Type B pancreatic cell (in vitro differentiated cells): ENCODE data around the gene PIAS2. TPM values are rescaled to one million over a fixed set of nuclear protein-coding genes. Genes with fewer than 3 reads are reported as not detected.

Experiments
- DNase-seq: peaks from one replicate; pipeline ENCODE4 v3.0.0; 2021; ENCODE audit warnings: mixed read lengths; ENCODE audit not compliant: unreplicated experiment; ENCODE audit errors: extremely low spot score
- H3K27ac Mint-ChIP-seq: 2 replicates; pipeline ENCODE4 v1.8.0; 2021; ENCODE audit warnings: mild to moderate bottlenecking, mixed read lengths
- H3K27me3 Mint-ChIP-seq: 2 replicates; pipeline ENCODE4 v1.8.0; 2021; ENCODE audit warnings: mixed read lengths
- H3K36me3 Mint-ChIP-seq: 2 replicates; pipeline ENCODE4 v1.8.0; 2021; ENCODE audit warnings: mixed read lengths
- H3K4me1 Mint-ChIP-seq: one replicate; pipeline ENCODE4 v1.8.0; 2021; ENCODE audit warnings: mixed read lengths; ENCODE audit not compliant: unreplicated experiment
- H3K4me3 Mint-ChIP-seq: 2 replicates; pipeline ENCODE4 v1.8.0; 2021; ENCODE audit warnings: mild to moderate bottlenecking, mixed read lengths
- H3K9me3 Mint-ChIP-seq: 2 replicates; pipeline ENCODE4 v1.8.0; 2021; ENCODE audit warnings: mixed read lengths
- total RNA-seq: library from RNA; stranded (reverse); gene quantifications from 2 replicates; pipeline ENCODE4 v1.2.1, GENCODE V29; 2021; ENCODE audit warnings: low replicate concordance
- TF ChIP-seq, protein P1 (sequence below): fragments of 200-600 bp; sonication (generic); conservative IDR thresholded peaks from 2 replicates; pipeline ENCODE4 v1.5.0; 2021; ENCODE audit warnings: antibody characterized with exemption, mild to moderate bottlenecking

PIAS2 gene
- total RNA-seq, 1 donor from 2014 or later, result 37.6 TPM

DNA sequence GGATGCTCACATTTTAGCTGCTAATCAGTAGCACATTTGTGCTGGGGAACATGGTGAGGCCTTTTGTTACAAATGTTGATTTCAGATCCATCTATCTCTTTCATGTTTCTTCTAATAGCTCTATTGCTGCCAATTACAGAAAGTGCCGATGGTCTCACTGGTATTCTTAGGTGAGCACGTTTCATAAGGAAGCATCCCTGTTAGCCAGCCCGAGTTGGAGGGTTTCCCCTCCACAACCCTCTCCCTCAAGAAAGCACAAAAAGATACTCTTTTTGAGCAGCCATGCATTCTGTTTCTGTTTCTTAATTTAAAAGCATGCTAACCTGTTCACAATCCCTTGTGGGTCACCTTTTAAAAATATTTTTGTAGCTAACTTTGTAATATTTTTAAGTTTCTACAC lies 129.6 kb downstream of the PIAS2 start:
- Mint-ChIP-seq H3K27ac (no peak overlapping the region), H3K9me3 (peaks cover 5% of the 10 kb centered on the region), H3K27me3 (no peaks in the 10 kb centered on the region), H3K4me1 (no peaks in the 10 kb centered on the region), H3K4me3 (no peak overlapping the region), H3K36me3 (no peaks in the 10 kb centered on the region)
- TF ChIP-seq, protein P1, sequence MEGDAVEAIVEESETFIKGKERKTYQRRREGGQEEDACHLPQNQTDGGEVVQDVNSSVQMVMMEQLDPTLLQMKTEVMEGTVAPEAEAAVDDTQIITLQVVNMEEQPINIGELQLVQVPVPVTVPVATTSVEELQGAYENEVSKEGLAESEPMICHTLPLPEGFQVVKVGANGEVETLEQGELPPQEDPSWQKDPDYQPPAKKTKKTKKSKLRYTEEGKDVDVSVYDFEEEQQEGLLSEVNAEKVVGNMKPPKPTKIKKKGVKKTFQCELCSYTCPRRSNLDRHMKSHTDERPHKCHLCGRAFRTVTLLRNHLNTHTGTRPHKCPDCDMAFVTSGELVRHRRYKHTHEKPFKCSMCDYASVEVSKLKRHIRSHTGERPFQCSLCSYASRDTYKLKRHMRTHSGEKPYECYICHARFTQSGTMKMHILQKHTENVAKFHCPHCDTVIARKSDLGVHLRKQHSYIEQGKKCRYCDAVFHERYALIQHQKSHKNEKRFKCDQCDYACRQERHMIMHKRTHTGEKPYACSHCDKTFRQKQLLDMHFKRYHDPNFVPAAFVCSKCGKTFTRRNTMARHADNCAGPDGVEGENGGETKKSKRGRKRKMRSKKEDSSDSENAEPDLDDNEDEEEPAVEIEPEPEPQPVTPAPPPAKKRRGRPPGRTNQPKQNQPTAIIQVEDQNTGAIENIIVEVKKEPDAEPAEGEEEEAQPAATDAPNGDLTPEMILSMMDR, result no peak
- no peak for DNase-seq

DNA sequence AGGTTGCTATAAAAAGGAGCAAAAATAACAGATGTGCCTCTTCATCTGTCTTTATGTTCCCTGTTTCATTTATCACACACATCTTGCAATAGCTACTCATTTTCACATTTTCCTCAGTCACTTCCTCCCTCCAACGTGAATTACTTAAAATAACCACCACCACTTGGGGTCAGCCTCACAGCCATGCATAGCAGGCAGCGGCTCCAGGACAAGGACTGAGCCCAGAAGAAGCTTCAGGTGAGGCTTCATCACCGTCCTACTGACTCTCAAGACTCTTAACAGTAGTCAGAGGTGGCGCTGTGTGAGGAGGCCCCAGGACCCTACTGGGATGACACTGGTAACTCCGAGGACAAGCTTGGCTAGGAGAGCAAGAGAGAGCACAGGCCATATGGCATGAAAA lies 144.9 kb downstream of the PIAS2 start:
- Mint-ChIP-seq H3K36me3 (no peaks in the 10 kb centered on the region), H3K4me1 (peaks cover 9% of the 10 kb centered on the region), H3K27me3 (peaks cover 9% of the 10 kb centered on the region), H3K4me3 (no peak overlapping the region), H3K27ac (no peak overlapping the region), H3K9me3 (peaks cover 4% of the 10 kb centered on the region)
- DNase-seq, result no peak
- TF ChIP-seq, protein P1, result no peak

DNA sequence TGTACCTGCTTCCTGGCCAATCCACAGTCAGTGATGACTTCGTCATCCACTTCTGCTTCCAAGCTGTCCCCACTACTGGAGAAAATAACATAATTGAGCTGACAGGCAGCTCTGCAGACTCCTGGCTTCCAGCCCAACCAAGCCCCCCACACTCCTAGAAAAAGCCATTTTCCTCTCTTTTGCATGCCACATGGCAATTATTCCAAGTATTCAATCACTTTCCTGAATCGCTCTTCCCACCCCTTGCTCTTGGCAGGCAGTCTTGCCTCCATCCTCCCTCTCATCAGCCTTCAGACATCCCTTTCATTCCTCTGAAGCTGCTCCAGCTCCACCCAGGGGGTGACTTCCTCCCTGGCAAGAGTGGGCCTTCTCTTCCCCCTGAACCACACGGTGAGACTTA lies 146.2 kb downstream of the PIAS2 start:
- TF ChIP-seq, protein P1, result no peak
- peak overlapping the region; percentile 40 for H3K27ac Mint-ChIP-seq

GRCh38 chr18:46770708-46771107 lies 146.6 kb downstream of the PIAS2 start:
- H3K9me3 Mint-ChIP-seq, result peaks cover 4% of the 10 kb centered on the region

More for the DNA sequence above, 146.2 kb downstream of the PIAS2 start:
- H3K4me1 Mint-ChIP-seq, result peaks cover 9% of the 10 kb centered on the region
- H3K4me3 Mint-ChIP-seq, result no peak overlapping the region
- peaks cover 14% of the 10 kb centered on the region for H3K27me3 Mint-ChIP-seq
- DNase-seq, result no peak
- peaks cover 4% of the 10 kb centered on the region for H3K9me3 Mint-ChIP-seq
- H3K36me3 Mint-ChIP-seq, result no peaks in the 10 kb centered on the region

DNA sequence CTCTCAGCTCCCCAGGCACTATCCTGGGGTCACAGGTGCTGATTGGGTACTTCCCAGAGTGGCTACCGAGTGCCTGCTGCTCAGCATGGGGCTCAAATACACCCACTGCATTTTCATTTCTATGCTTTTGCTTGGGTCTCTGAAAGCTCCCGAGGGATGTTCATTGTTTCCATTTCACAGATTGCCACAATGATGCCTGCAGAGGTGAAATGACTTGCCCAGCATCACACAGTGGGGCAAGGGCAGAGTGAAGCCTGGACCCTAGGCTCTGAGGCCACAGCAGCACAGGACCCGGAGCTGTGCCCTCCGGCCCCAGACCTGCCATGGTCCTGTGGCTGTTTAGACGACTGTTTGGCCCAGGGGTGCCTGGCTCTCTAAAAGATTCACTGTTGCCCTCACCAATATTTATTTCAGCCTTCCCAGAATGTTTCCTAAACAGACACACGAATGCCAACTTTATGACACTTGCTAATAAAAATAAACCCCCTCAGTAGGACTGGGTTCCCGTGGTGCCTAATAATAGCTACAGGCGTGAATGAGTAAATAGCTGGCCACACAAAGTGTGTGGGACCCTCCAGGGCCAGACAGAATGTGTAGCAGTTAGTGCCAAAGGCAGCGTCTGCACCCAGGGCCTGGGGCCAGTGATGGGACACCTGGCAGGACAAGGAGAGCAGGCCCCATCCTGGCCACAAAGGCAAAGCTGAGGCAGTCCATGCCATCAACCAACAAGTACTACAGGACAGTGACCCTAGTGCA lies 149.0 kb downstream of the PIAS2 start:
- no peak overlapping the region for H3K4me3 Mint-ChIP-seq
- H3K27me3 Mint-ChIP-seq, result peaks cover 32% of the 10 kb centered on the region
- peaks cover 9% of the 10 kb centered on the region for H3K4me1 Mint-ChIP-seq
- no peaks in the 10 kb centered on the region for H3K36me3 Mint-ChIP-seq
- H3K9me3 Mint-ChIP-seq, result peaks cover 4% of the 10 kb centered on the region
- DNase-seq, result no peak
- TF ChIP-seq, protein P1, result no peak
- H3K27ac Mint-ChIP-seq, result no peak overlapping the region

More at GRCh38 chr18:46770708-46771107, 146.6 kb downstream of the PIAS2 start:
- Mint-ChIP-seq H3K4me3 (no peak overlapping the region), H3K36me3 (no peaks in the 10 kb centered on the region), H3K27me3 (peaks cover 14% of the 10 kb centered on the region), H3K4me1 (peaks cover 9% of the 10 kb centered on the region), H3K27ac (no peak overlapping the region)
- TF ChIP-seq, protein P1, result no peak
- DNase-seq, result no peak
